Heart left ventricle (tissue), 13 donors: ENCODE data around the gene LTBR.

ENCODE experiments used
- CTCF ChIP-seq, 12 donors: fragments of 200-600 bp; sonication (generic) in 4 of 12; IDR thresholded peaks; one replicate each; pipeline versions ENCODE4 v1.5.0 to v1.8.0; 2018 to 2022; ENCODE audit warnings: antibody characterized with exemption in 12 of 12, mild to moderate bottlenecking in 5 of 12
- POLR2A ChIP-seq, 2 donors: fragments of 450-650 bp; IDR thresholded peaks; one replicate each; pipeline ENCODE4 v1.6.1; 2017; ENCODE audit warnings: antibody characterized with exemption in 2 of 2, mild to moderate bottlenecking in 2 of 2, moderate library complexity in 2 of 2
- donor health status: ischemic (EF 13 %, LVEDD 7.1; RV severe dilation, severe dysfunction).
- donor health status: DM: no; HTN: yes; CAD: no.
- donor health status: DM: no; HTN: no; CAD: no.
- donor health status: ischemic (EF 25% LVEDD 6.9; RV normal size, moderate dysfunction).
- donor health status: ischemic (EF 25% LVEDD 5.7; RV mildly dilated, moderate dysfunction).
- donor health status: ischemic (EF 35%, LVEDD 5.7; RV mildly dilated, moderate dysfunction).
- donor health status: nonischemic (EF 11% LVEDD 7.7; RV severe dilation, severe dysfunction).
- donor health status: DM: yes; HTN: yes; CAD: no.
- donor health status: PGD.
- donor health status: ischemic (EF 29% LVEDD 5.4; RV normal size, mild dysfunction).
- donor health status: nonischemic (EF 23%, LVEDD 6.1; RV moderate dilation, normal function).

- TF ChIP-seq CTCF (IDR thresholded peaks at IDR 0.05) (no peak), POLR2A (IDR thresholded peaks at IDR 0.05) (no peak)
These were observed 46.4 kb downstream of the LTBR start for GRCh38 chr12:6430124-6430989.
